ENCODE results near the gene PLXNB2. TPM values are rescaled to one million over a fixed set of nuclear protein-coding genes. Genes with fewer than 3 reads are reported as not detected.

The PLXNB2 gene
- total RNA-seq, 3 donors from 2014 or later: 232 to 318 (median 250) TPM

GRCh38 chr22:50289942-50290630 lies 17.4 kb downstream of the PLXNB2 start:
- TF ChIP-seq CTCF (IDR thresholded peaks at IDR 0.05): no peak
- H3K4me3 ChIP-seq: no peak overlapping the region
- DNase-seq: no peak
- ATAC-seq: no peak
- peaks cover 8% of the 10 kb centered on the region for H3K36me3 ChIP-seq (ENCODE audit: low read depth)
- no peaks in the 10 kb centered on the region for H3K9me3 ChIP-seq
- intact Hi-C loops (cut with DNase I, micrococcal nuclease): no loop called here
- H3K4me1 ChIP-seq (ENCODE audit: low read depth): peaks cover 26% of the 10 kb centered on the region

GRCh38 chr22:50289151-50289941 lies 18.1 kb downstream of the PLXNB2 start:
- intact Hi-C loops (cut with DNase I, micrococcal nuclease): no loop called here
- no peak for TF ChIP-seq CTCF (IDR thresholded peaks at IDR 0.05)
- H3K4me1 ChIP-seq (ENCODE audit: low read depth): peaks cover 20% of the 10 kb centered on the region
- DNase-seq (no peak), ATAC-seq (no peak)
- peaks cover 8% of the 10 kb centered on the region for H3K36me3 ChIP-seq (ENCODE audit: low read depth)
- H3K4me3 ChIP-seq: no peak overlapping the region
- H3K9me3 ChIP-seq: no peaks in the 10 kb centered on the region

GRCh38 chr22:50287731-50288130 lies 19.7 kb downstream of the PLXNB2 start:
- Histone ChIP-seq H3K9me3 (no peaks in the 10 kb centered on the region), H3K36me3 (ENCODE audit: low read depth) (peaks cover 12% of the 10 kb centered on the region), H3K4me3 (no peak overlapping the region), H3K4me1 (ENCODE audit: low read depth) (peaks cover 5% of the 10 kb centered on the region)
- no peak for DNase-seq
- intact Hi-C loops (cut with DNase I, micrococcal nuclease): no loop called here
- no peak for ATAC-seq
- no peak for TF ChIP-seq CTCF (IDR thresholded peaks at IDR 0.05)

GRCh38 chr22:50286701-50287318 lies 20.6 kb downstream of the PLXNB2 start:
- ATAC-seq (no peak), DNase-seq (no peak)
- TF ChIP-seq CTCF (IDR thresholded peaks at IDR 0.05): no peak
- Histone ChIP-seq H3K9me3 (no peaks in the 10 kb centered on the region), H3K36me3 (ENCODE audit: low read depth) (peaks cover 12% of the 10 kb centered on the region), H3K4me1 (ENCODE audit: low read depth) (no peaks in the 10 kb centered on the region), H3K4me3 (no peak overlapping the region)
- intact Hi-C loops (cut with DNase I, micrococcal nuclease): no loop called here

- no peaks in the 10 kb centered on the region for H3K9me3 ChIP-seq
- ATAC-seq (no peak), DNase-seq (no peak)
- H3K4me1 ChIP-seq (ENCODE audit: low read depth): no peaks in the 10 kb centered on the region
- intact Hi-C loops (cut with DNase I, micrococcal nuclease): no loop called here
- TF ChIP-seq CTCF (IDR thresholded peaks at IDR 0.05): no peak
- H3K36me3 ChIP-seq (ENCODE audit: low read depth): peaks cover 12% of the 10 kb centered on the region
- no peak overlapping the region for H3K4me3 ChIP-seq
These were observed 21.2 kb downstream of the PLXNB2 start for GRCh38 chr22:50286275-50286674.

Measured in mucosa of descending colon (tissue), 3 donors.